Measurements from ENCODE around the gene CNPY2.

GRCh38 chr12:56288705-56289387 is 26.9 kb downstream of the CNPY2 start:
- TF ChIP-seq CTCF (IDR thresholded peaks at IDR 0.05) (no peak), POLR2A (IDR thresholded peaks at IDR 0.05) (no peak)

Measured in body of pancreas (tissue), 4 donors.